Measurements from ENCODE around the gene SGPL1. TPM values are rescaled to one million over a fixed set of nuclear protein-coding genes. Genes with fewer than 3 reads are reported as not detected.

Gene SGPL1
- total RNA-seq, 1 experiment from 2014 or later, result 52.6 TPM

- no peak overlapping the region for H3K4me3 Mint-ChIP-seq
- H3K27me3 Mint-ChIP-seq (ENCODE audit: low read depth), result peaks cover 10% of the 10 kb centered on the region
- H2BK5ac ChIP-seq (ENCODE audit: insufficient read length, low read length), result no peak overlapping the region
- H4K91ac ChIP-seq (ENCODE audit: insufficient read length, low read depth, low read length), result no peak overlapping the region
- no peaks in the 10 kb centered on the region for H3K79me1 ChIP-seq (ENCODE audit: insufficient read depth, low read depth, low read length, poor library complexity, severe bottlenecking)
- no peak overlapping the region for H3K18ac ChIP-seq (ENCODE audit: insufficient read length, low read depth, low read length)
- H3K23me2 ChIP-seq (ENCODE audit: insufficient read length, low read depth, low read length, poor library complexity, severe bottlenecking), result no peaks in the 10 kb centered on the region
- H2AFZ ChIP-seq (ENCODE audit: low read length), result no peak overlapping the region
- no peak overlapping the region for H2BK15ac ChIP-seq (ENCODE audit: low read depth, low read length)
- H3K23ac ChIP-seq (ENCODE audit: insufficient read length, low read depth, low read length), result no peak overlapping the region
- no peak overlapping the region for H3K4ac ChIP-seq (ENCODE audit: low read depth, low read length)
- H4K20me1 ChIP-seq (ENCODE audit: control insufficient read depth, insufficient read depth, insufficient read length), result no peaks in the 10 kb centered on the region
- H3K14ac ChIP-seq (ENCODE audit: insufficient read depth, low read length), result no peak overlapping the region; the same call in 1 of the 2 replicates
- no peaks in the 10 kb centered on the region for H3K4me1 ChIP-seq (ENCODE audit: insufficient read depth, low read length)
- no peak overlapping the region for H3T11ph ChIP-seq (ENCODE audit: low read length)
- no peak overlapping the region for H3K4me2 ChIP-seq (ENCODE audit: insufficient read depth, insufficient read length, low read length)
- no peaks in the 10 kb centered on the region for H3K9me3 Mint-ChIP-seq
- no peak overlapping the region for H3K27ac Mint-ChIP-seq
- no peaks in the 10 kb centered on the region for H3K36me3 Mint-ChIP-seq (ENCODE audit: insufficient read depth in 1 of 3, low read depth in 3 of 3)
- no peak overlapping the region for H3K27ac ChIP-seq (ENCODE audit: insufficient read length, low read depth, low read length)
- no peak overlapping the region for H2AK5ac ChIP-seq (ENCODE audit: insufficient read length, low read length)
- H3K56ac ChIP-seq (ENCODE audit: insufficient read length, low read depth, low read length), result no peak overlapping the region
- no peak overlapping the region for H2BK20ac ChIP-seq (ENCODE audit: low read depth, low read length, poor library complexity, severe bottlenecking)
- H3K9ac ChIP-seq (ENCODE audit: extremely low read depth, insufficient read length, low read length), result no peak overlapping the region
- no peak for TF ChIP-seq CTCF (conservative IDR thresholded peaks at IDR 0.05)
- H2BK120ac ChIP-seq (ENCODE audit: low read depth, low read length, poor library complexity, severe bottlenecking), result no peak overlapping the region
- no peak overlapping the region for H2BK12ac ChIP-seq (ENCODE audit: insufficient read length, low read depth, low read length)
- no peak overlapping the region for H4K8ac ChIP-seq (replicated peaks; ENCODE audit: insufficient read length, low read depth, low read length)
- H3K4me1 Mint-ChIP-seq, result peaks cover 0 to 2% of the 10 kb centered on the region in 2 experiments; a peak in 3 of 4 replicates
- H4K5ac ChIP-seq (ENCODE audit: insufficient read length, low read depth, low read length), result no peak overlapping the region
- H3K79me2 ChIP-seq (ENCODE audit: insufficient read depth, low read length), result no peaks in the 10 kb centered on the region
- no peaks in the 10 kb centered on the region for H3K27me3 ChIP-seq (ENCODE audit: insufficient read depth, low read length)
- WGBS (ENCODE audit: extremely low coverage, insufficient read length, low lambda C conversion rate), result no CpG with 5 or more reads among the region's 13 CpGs
- no peak for DNase-seq
- H3K9me3 ChIP-seq (ENCODE audit: control insufficient read depth, low read depth, low read length), result no peaks in the 10 kb centered on the region
Measured at GRCh38 chr10:70927189-70927943, 111.6 kb downstream of the SGPL1 start.
